Measurements from ENCODE around the gene ZFAND2B. TPM values are rescaled to one million over a fixed set of nuclear protein-coding genes. Genes with fewer than 3 reads are reported as not detected.
A peak's percentile ranks its signal among the peaks of the same experiment; 100 is the strongest.

The ZFAND2B gene
- total RNA-seq, 1 donor: 25.0 TPM

- Histone ChIP-seq H3K4me2 (ENCODE audit: insufficient read depth, low read length) (peak overlapping the region; percentile 100), H4K20me1 (ENCODE audit: insufficient read depth, low read length) (no peaks in the 10 kb centered on the region), H3K27me3 (ENCODE audit: insufficient read depth, low read length) (no peaks in the 10 kb centered on the region), H3K9me3 (ENCODE audit: low read depth, low read length) (no peaks in the 10 kb centered on the region), H3K27ac (ENCODE audit: low read depth, low read length) (peak overlapping the region; percentile 36), H3K4me3 (ENCODE audit: insufficient read depth, low read length) (peak overlapping the region; percentile 80), H2AFZ (ENCODE audit: low read length) (no peak overlapping the region), H3K79me2 (ENCODE audit: insufficient read depth, low read length) (peaks cover 3% of the 10 kb centered on the region), H3K36me3 (ENCODE audit: insufficient read depth, low read length) (peaks cover 41% of the 10 kb centered on the region), H3K4me1 (ENCODE audit: insufficient read depth, low read length) (peaks cover 18% of the 10 kb centered on the region)
- DNase-seq (ENCODE audit: insufficient read length, low spot score, missing footprints): peak; percentile 93
- TF ChIP-seq, protein P1, sequence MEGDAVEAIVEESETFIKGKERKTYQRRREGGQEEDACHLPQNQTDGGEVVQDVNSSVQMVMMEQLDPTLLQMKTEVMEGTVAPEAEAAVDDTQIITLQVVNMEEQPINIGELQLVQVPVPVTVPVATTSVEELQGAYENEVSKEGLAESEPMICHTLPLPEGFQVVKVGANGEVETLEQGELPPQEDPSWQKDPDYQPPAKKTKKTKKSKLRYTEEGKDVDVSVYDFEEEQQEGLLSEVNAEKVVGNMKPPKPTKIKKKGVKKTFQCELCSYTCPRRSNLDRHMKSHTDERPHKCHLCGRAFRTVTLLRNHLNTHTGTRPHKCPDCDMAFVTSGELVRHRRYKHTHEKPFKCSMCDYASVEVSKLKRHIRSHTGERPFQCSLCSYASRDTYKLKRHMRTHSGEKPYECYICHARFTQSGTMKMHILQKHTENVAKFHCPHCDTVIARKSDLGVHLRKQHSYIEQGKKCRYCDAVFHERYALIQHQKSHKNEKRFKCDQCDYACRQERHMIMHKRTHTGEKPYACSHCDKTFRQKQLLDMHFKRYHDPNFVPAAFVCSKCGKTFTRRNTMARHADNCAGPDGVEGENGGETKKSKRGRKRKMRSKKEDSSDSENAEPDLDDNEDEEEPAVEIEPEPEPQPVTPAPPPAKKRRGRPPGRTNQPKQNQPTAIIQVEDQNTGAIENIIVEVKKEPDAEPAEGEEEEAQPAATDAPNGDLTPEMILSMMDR (IDR thresholded peaks at IDR 0.05; ENCODE audit: extremely low read depth, low read depth, low read length): no peak
Observed at GRCh38 chr2:219207884-219208740, 1.5 kb downstream of the ZFAND2B start.

DNA sequence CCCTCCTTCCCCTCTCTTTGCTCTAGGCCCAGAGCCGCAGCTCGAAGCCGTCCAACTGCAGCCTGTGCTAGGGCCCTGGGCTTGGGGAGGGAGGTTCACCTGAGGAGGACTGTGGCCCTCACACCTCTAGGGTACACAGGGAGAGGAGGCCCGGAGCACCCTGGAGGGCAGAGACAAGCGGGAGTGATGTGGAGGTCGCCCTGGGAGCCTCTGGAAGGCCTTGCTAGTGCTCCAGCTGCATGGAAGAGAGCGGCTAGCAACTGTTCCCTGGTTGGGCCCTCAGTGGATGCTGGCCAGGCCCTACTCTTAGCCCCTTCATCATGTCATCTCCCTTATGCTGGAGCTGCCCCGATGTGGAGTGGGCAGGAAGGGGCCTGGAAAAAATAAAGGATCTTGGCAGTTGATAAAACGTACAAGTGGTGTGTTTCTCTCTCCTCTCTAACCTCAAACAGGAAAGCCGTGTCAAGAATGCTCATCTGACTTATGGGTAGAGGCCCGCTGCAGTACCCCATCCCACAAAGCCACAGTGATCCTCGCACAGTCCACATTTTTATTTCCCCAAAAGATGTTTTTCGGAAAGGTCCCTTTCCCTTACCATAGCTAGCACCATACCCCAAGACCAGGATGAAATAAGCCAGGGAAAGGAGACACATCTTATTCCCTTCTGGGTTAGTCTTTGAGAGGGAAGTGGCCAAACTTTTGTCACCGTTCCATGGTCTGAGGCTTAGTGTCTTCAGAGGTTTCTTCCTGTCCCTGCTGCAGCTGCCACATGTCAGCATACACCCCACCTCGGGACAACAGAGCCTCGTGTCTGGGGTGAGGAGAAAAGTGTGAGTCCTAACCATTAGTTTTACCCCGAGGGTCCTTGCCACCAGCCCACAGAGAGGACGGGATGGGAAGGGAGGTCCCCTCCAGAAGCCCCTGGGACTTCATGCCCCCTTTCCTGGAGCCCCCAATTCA, 2.9 kb downstream of the ZFAND2B start:
- H3K4me3 ChIP-seq (ENCODE audit: insufficient read depth, low read length): no peak overlapping the region
- H3K4me2 ChIP-seq (ENCODE audit: insufficient read depth, low read length): no peak overlapping the region
- no peak overlapping the region for H3K27ac ChIP-seq (ENCODE audit: low read depth, low read length)
- no peaks in the 10 kb centered on the region for H4K20me1 ChIP-seq (ENCODE audit: insufficient read depth, low read length)
- TF ChIP-seq, protein P1 (IDR thresholded peaks at IDR 0.05; ENCODE audit: extremely low read depth, low read depth, low read length): no peak
- DNase-seq (ENCODE audit: insufficient read length, low spot score, missing footprints): peak; percentile 36
- H3K79me2 ChIP-seq (ENCODE audit: insufficient read depth, low read length): peaks cover 3% of the 10 kb centered on the region
- H3K9me3 ChIP-seq (ENCODE audit: low read depth, low read length): no peaks in the 10 kb centered on the region
- no peak overlapping the region for H2AFZ ChIP-seq (ENCODE audit: low read length)
- peaks cover 51% of the 10 kb centered on the region for H3K36me3 ChIP-seq (ENCODE audit: insufficient read depth, low read length)
- no peaks in the 10 kb centered on the region for H3K27me3 ChIP-seq (ENCODE audit: insufficient read depth, low read length)
- H3K4me1 ChIP-seq (ENCODE audit: insufficient read depth, low read length): peaks cover 18% of the 10 kb centered on the region

DNA sequence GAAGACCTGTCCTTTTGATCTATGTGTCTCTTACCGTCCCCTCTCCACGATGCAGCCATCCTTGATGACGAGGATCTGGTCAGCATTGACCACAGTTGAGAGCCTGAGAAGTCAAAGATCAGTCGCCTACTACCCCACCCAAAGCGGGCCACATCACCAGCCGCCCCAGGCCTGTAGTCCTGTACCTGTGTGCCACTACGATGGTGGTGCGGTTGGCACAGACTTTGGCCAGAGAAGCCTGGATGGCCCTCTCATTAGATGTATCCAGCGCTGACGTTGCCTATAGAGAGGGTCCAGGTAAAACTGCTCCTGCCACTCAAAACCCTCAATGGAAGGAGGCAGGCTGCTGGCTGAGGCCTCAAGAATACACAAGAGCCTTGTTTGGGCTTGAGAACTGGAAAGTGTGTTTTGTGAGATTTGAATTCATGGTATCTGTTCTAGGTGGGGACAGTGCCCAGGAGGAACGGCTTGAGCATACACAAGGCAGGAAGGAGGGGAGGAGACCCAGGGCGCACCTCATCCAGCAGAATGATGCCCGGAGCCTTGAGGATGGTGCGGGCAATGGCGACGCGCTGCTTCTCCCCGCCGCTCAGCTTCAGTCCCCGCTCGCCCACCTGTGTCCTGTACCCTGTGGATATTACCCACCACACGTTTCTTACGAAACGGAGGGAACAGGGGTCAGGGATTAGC, 3.8 kb downstream of the ZFAND2B start:
- Histone ChIP-seq H3K4me3 (ENCODE audit: insufficient read depth, low read length) (no peak overlapping the region), H4K20me1 (ENCODE audit: insufficient read depth, low read length) (no peaks in the 10 kb centered on the region), H3K4me2 (ENCODE audit: insufficient read depth, low read length) (no peak overlapping the region), H3K27ac (ENCODE audit: low read depth, low read length) (no peak overlapping the region), H3K79me2 (ENCODE audit: insufficient read depth, low read length) (peaks cover 3% of the 10 kb centered on the region), H3K27me3 (ENCODE audit: insufficient read depth, low read length) (no peaks in the 10 kb centered on the region), H3K4me1 (ENCODE audit: insufficient read depth, low read length) (peaks cover 18% of the 10 kb centered on the region), H3K9me3 (ENCODE audit: low read depth, low read length) (no peaks in the 10 kb centered on the region), H3K36me3 (ENCODE audit: insufficient read depth, low read length) (peaks cover 57% of the 10 kb centered on the region), H2AFZ (ENCODE audit: low read length) (no peak overlapping the region)
- DNase-seq (ENCODE audit: insufficient read length, low spot score, missing footprints): peak; percentile 45
- TF ChIP-seq, protein P1 (IDR thresholded peaks at IDR 0.05; ENCODE audit: extremely low read depth, low read depth, low read length): no peak
